Panc1 (cell line): Measurements from ENCODE around the gene CSTPP1. TPM values are rescaled to one million over a fixed set of nuclear protein-coding genes. Genes with fewer than 3 reads are reported as not detected.

ENCODE experiments used
- ATAC-seq: fragments of 200-7000 bp; cut with Tn5 transposase; 2 replicates; pipeline ENCODE4 v1.9.1; 2020; ENCODE audit warnings: mild to moderate bottlenecking, moderate library complexity
- BruUV-seq: library from RNA; stranded (reverse); fragments of 400-500 nt; replicated peaks from 2 replicates; lab custom pipeline; 2021; lab: Mats Ljungman, UMichigan
- CTCF ChIA-PET: fragments of 300-600 bp; sonication (Branson Sonifier 250); formaldehyde crosslinking; loops from one replicate; lab custom pipeline; 2022; ENCODE audit warnings: antibody characterized with exemption; lab: Charles Lee
- POLR2A ChIA-PET: fragments of 300-600 bp; sonication (Branson Sonifier 250); formaldehyde crosslinking; loops from one replicate; lab custom pipeline; 2022; ENCODE audit warnings: antibody characterized with exemption; lab: Charles Lee
- DNase-seq: peaks from one replicate; pipeline ENCODE4 v3.0.0-alpha.2; 2010; ENCODE audit warnings: low read depth, low spot score
- H3K27ac ChIP-seq: 2 replicates; pipeline ENCODE4 v1.5.1; 2011; ENCODE audit warnings: mild to moderate bottlenecking, low read length, inconsistent platforms
- H3K27me3 ChIP-seq: fragments of 200-500 bp; sonication (Bioruptor generic); 2 replicates; pipeline ENCODE4 v1.6.0; 2014; ENCODE audit warnings: low read length, inconsistent platforms; ENCODE audit not compliant: control insufficient read depth, insufficient read depth
- H3K36me3 ChIP-seq: fragments of 200-500 bp; sonication (Bioruptor generic); 2 replicates; pipeline ENCODE4 v1.5.1; 2014; ENCODE audit warnings: inconsistent platforms, mild to moderate bottlenecking, low read length, moderate library complexity; ENCODE audit not compliant: control insufficient read depth, insufficient read depth
- H3K4me1 ChIP-seq: 2 replicates; pipeline ENCODE4 v1.5.1; 2011; ENCODE audit warnings: inconsistent platforms, mild to moderate bottlenecking, low read length, moderate library complexity; ENCODE audit not compliant: control insufficient read depth, insufficient read depth
- H3K4me3 ChIP-seq, 2 experiments: 2 replicates each; pipeline ENCODE4 v1.5.1; 2011 to 2012; ENCODE audit warnings: low read depth in 2 of 2, low read length in 2 of 2, mild to moderate bottlenecking in 2 of 2, inconsistent platforms in 1 of 2, moderate library complexity in 1 of 2
- H3K9me3 ChIP-seq: fragments of 200-500 bp; sonication (Bioruptor generic); 2 replicates; pipeline ENCODE4 v1.5.1; 2014; ENCODE audit warnings: low read depth, mild to moderate bottlenecking, inconsistent platforms, low read length, moderate library complexity; ENCODE audit not compliant: control insufficient read depth, insufficient read depth
- POLR2AphosphoS5 ChIP-seq: IDR thresholded peaks from 2 replicates; pipeline ENCODE4 v1.6.1; 2012; ENCODE audit warnings: mild to moderate bottlenecking, low read depth, low read length, moderate library complexity
- SIN3A ChIP-seq: IDR thresholded peaks from 2 replicates; pipeline ENCODE4 v1.6.1; 2012; ENCODE audit warnings: low read depth, mild to moderate bottlenecking, low read length, moderate library complexity, borderline replicate concordance; ENCODE audit not compliant: insufficient read depth
- TCF7L2 ChIP-seq: IDR thresholded peaks from 2 replicates; pipeline ENCODE4 v1.6.1; 2011; ENCODE audit warnings: mild to moderate bottlenecking, low read depth, low read length, inconsistent platforms
- in situ Hi-C: cut with HindIII; loops from 2 replicates; pipeline ENCODE4 v1.10.0; 2016; ENCODE audit warnings: low sequenced_read_pairs, low pct_unique_long_range_greater_than_20kb
- intact Hi-C: fragments of 100-400 bp; cut with micrococcal nuclease; formaldehyde crosslinking; loops from one replicate; pipeline ENCODE4 v1.10.0; 2022; ENCODE audit not compliant: unreplicated experiment
- total RNA-seq: library from RNA; stranded (reverse); gene quantifications from one replicate; pipeline ENCODE4 v1.2.1, GENCODE V29; 2021; ENCODE audit not compliant: unreplicated experiment
- TF ChIP-seq, protein P1 (sequence below), 2 experiments: IDR thresholded peaks; 2 replicates each; pipeline ENCODE4 v1.6.1; 2011 to 2012; ENCODE audit warnings: low read depth in 2 of 2, control low read depth in 1 of 2, low read length in 1 of 2, mild to moderate bottlenecking in 1 of 2, moderate library complexity in 1 of 2; ENCODE audit not compliant: insufficient read depth in 1 of 2
- TF ChIP-seq, protein P2 (sequence below): fragments of 450-650 bp; IDR thresholded peaks from 2 replicates; pipeline ENCODE4 v1.5.1; 2017; ENCODE audit warnings: mild to moderate bottlenecking

The CSTPP1 gene
- total RNA-seq, 1 experiment from 2014 or later, result 29.0 TPM

DNA sequence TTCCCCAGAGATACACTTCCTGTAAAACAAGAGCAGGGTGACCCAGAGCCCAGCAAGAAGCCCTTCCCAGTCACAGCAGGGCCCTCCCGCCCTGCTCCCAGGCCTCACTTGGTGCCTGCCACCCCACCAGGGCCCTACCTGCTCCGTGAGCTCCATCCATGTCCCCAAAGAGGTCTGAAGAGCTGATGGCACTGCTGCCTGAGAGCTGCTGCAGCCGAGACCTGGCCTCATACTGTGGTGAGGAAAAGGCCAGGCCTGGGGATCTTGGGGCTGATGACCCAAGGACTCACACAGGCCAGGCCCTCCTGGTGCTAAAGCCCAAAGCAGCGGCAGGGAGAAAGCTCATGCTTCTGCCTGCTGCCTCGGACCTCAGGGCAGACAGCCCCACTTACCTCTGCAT lies 229.8 kb downstream of the CSTPP1 start:
- intact Hi-C loops, result no loop called here
- Histone ChIP-seq H3K9me3 (no peaks in the 10 kb centered on the region), H3K4me3 (no peak overlapping the region), H3K27me3 (no peaks in the 10 kb centered on the region), H3K36me3 (peaks cover 15% of the 10 kb centered on the region), H3K4me1 (peaks cover 5% of the 10 kb centered on the region; the same call in 1 of the 2 replicates), H3K27ac (no peak overlapping the region)
- BruUV-seq, result no TSS peak
- DNase-seq (no peak), ATAC-seq (no peak)
- ChIA-PET POLR2A (no interaction called here), CTCF (no interaction called here)
- in situ Hi-C loops, result no loop called here
- TF ChIP-seq TCF7L2, result no peak
- TF ChIP-seq, protein P1, sequence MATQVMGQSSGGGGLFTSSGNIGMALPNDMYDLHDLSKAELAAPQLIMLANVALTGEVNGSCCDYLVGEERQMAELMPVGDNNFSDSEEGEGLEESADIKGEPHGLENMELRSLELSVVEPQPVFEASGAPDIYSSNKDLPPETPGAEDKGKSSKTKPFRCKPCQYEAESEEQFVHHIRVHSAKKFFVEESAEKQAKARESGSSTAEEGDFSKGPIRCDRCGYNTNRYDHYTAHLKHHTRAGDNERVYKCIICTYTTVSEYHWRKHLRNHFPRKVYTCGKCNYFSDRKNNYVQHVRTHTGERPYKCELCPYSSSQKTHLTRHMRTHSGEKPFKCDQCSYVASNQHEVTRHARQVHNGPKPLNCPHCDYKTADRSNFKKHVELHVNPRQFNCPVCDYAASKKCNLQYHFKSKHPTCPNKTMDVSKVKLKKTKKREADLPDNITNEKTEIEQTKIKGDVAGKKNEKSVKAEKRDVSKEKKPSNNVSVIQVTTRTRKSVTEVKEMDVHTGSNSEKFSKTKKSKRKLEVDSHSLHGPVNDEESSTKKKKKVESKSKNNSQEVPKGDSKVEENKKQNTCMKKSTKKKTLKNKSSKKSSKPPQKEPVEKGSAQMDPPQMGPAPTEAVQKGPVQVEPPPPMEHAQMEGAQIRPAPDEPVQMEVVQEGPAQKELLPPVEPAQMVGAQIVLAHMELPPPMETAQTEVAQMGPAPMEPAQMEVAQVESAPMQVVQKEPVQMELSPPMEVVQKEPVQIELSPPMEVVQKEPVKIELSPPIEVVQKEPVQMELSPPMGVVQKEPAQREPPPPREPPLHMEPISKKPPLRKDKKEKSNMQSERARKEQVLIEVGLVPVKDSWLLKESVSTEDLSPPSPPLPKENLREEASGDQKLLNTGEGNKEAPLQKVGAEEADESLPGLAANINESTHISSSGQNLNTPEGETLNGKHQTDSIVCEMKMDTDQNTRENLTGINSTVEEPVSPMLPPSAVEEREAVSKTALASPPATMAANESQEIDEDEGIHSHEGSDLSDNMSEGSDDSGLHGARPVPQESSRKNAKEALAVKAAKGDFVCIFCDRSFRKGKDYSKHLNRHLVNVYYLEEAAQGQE (IDR thresholded peaks at IDR 0.05; ENCODE audit: insufficient read depth in 1 of 2, low read depth in 2 of 2, low read length in 1 of 2), result no peak
- no peak for TF ChIP-seq POLR2AphosphoS5
- no peak for TF ChIP-seq SIN3A
- TF ChIP-seq, protein P2, sequence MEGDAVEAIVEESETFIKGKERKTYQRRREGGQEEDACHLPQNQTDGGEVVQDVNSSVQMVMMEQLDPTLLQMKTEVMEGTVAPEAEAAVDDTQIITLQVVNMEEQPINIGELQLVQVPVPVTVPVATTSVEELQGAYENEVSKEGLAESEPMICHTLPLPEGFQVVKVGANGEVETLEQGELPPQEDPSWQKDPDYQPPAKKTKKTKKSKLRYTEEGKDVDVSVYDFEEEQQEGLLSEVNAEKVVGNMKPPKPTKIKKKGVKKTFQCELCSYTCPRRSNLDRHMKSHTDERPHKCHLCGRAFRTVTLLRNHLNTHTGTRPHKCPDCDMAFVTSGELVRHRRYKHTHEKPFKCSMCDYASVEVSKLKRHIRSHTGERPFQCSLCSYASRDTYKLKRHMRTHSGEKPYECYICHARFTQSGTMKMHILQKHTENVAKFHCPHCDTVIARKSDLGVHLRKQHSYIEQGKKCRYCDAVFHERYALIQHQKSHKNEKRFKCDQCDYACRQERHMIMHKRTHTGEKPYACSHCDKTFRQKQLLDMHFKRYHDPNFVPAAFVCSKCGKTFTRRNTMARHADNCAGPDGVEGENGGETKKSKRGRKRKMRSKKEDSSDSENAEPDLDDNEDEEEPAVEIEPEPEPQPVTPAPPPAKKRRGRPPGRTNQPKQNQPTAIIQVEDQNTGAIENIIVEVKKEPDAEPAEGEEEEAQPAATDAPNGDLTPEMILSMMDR, result no peak

DNA sequence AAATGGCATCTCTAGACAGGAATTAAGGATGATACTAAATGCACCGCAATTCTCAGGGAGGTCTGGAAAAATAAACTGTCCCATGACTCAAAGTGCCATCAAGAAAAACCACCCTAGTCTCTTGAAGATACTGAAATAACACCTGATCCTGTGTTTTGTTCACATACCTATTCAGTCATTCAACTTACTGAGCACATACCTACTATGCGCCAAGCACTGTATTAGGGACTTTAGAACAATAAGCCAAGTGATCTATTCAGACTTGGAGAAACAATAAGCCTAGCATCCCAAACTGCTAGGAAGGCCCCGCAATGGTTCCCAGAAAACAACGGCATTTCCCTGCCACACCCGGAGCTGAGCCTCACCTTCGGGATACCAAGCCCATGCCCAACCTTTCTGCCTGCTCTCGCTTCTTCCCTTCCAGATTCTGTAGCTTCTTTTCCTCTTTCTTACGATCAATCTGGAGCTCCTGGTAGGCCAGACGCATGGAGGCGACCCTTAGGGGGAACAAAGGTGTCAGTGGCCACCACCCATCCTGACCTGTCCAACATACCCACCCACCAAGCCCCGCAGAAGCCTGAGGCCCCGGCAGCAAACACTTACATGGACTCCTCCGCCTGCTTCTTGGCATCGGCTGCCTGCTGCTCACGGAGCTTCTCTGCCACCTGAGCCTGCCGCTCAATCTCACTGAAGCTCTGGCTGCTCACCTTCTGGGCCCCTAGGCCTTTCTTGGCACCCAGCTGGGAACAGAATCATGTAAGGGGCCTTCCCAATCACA lies 234.7 kb downstream of the CSTPP1 start:
- in situ Hi-C loops, result no loop called here
- intact Hi-C loops, result loop anchor here (10.0 kb wide), 2 partner anchors 84 to 184 kb away; partner anchors contain the start of genes MYBPC3 and NR1H3
- POLR2A ChIA-PET, result no interaction called here

More for the DNA sequence above, 234.7 kb downstream of the CSTPP1 start:
- BruUV-seq, result no TSS peak
- Histone ChIP-seq H3K4me3 (no peak overlapping the region), H3K4me1 (peaks cover 7% of the 10 kb centered on the region), H3K27me3 (no peaks in the 10 kb centered on the region), H3K36me3 (peaks cover 17% of the 10 kb centered on the region), H3K27ac (no peak overlapping the region), H3K9me3 (no peaks in the 10 kb centered on the region)
- TF ChIP-seq POLR2AphosphoS5, result no peak
- TF ChIP-seq, protein P2, result no peak
- TF ChIP-seq, protein P1 (IDR thresholded peaks at IDR 0.05; ENCODE audit: insufficient read depth in 1 of 2, low read depth in 2 of 2, low read length in 1 of 2), result no peak
- TF ChIP-seq TCF7L2, result no peak
- no peak for TF ChIP-seq SIN3A
- CTCF ChIA-PET, result no interaction called here
- DNase-seq (no peak), ATAC-seq (no peak)
